Liver (tissue), 9 donors: ENCODE measurements around the gene RHOT2. TPM values are rescaled to one million over a fixed set of nuclear protein-coding genes. Genes with fewer than 3 reads are reported as not detected.
A peak's percentile ranks its signal among the peaks of the same experiment; 100 is the strongest.

Source experiments
- DNase-seq: peaks from one replicate; pipeline ENCODE4 v3.0.0-alpha.2; 2017; ENCODE audit warnings: low spot score
- H3K27ac ChIP-seq, 2 donors: one replicate each; pipeline ENCODE4 v1.7.0; 2013; ENCODE audit warnings: inconsistent platforms in 2 of 2, low read length in 2 of 2, control low read depth in 1 of 2, low read depth in 1 of 2, mild to moderate bottlenecking in 1 of 2
- H3K27me3 ChIP-seq, 4 donors: one replicate each; pipeline versions ENCODE4 v1.6.1 to v1.7.0; 2013; ENCODE audit warnings: low read length in 3 of 4, inconsistent platforms in 1 of 4, mild to moderate bottlenecking in 1 of 4, moderate library complexity in 1 of 4; ENCODE audit not compliant: control insufficient read depth in 4 of 4, insufficient read depth in 4 of 4
- H3K36me3 ChIP-seq, 4 donors: one replicate each; pipeline versions ENCODE4 v1.6.1 to v1.7.0; 2013; ENCODE audit warnings: low read length in 3 of 4, mild to moderate bottlenecking in 3 of 4, low read depth in 1 of 4, moderate library complexity in 1 of 4; ENCODE audit not compliant: control insufficient read depth in 4 of 4, insufficient read depth in 3 of 4
- H3K4me1 ChIP-seq, 4 donors: one replicate each; pipeline versions ENCODE4 v1.6.1 to v1.7.0; 2013; ENCODE audit warnings: low read length in 3 of 4, mild to moderate bottlenecking in 3 of 4, moderate library complexity in 1 of 4; ENCODE audit not compliant: control insufficient read depth in 4 of 4, insufficient read depth in 4 of 4
- H3K4me3 ChIP-seq, 3 donors: one replicate each; pipeline versions ENCODE4 v1.6.1 to v1.7.0; 2013; ENCODE audit warnings: low read length in 3 of 3, control low read depth in 1 of 3, low read depth in 1 of 3, mild to moderate bottlenecking in 1 of 3
- H3K9ac ChIP-seq, 2 donors: one replicate each; pipeline ENCODE4 v1.7.0; 2013; ENCODE audit warnings: low read length in 2 of 2, mild to moderate bottlenecking in 2 of 2, moderate library complexity in 2 of 2, control low read depth in 1 of 2, low read depth in 1 of 2
- H3K9me3 ChIP-seq, 4 donors: one replicate each; pipeline versions ENCODE4 v1.6.1 to v1.7.0; 2013; ENCODE audit warnings: low read length in 3 of 4; ENCODE audit not compliant: control insufficient read depth in 4 of 4
- EGR1 ChIP-seq, 2 donors: IDR thresholded peaks; 2 replicates each; pipeline ENCODE4 v1.6.1; 2016 to 2018; ENCODE audit warnings: antibody characterized with exemption in 2 of 2, low read depth in 2 of 2
- FOXA1 ChIP-seq: IDR thresholded peaks from 2 replicates; pipeline ENCODE4 v1.6.1; 2016; ENCODE audit warnings: antibody characterized with exemption
- FOXA2 ChIP-seq: IDR thresholded peaks from 2 replicates; pipeline ENCODE4 v1.6.1; 2016; ENCODE audit warnings: antibody characterized with exemption
- GABPA ChIP-seq, 2 donors: IDR thresholded peaks in 1 of 2; conservative IDR thresholded peaks in 1 of 2; 2 replicates each; pipeline ENCODE4 v1.6.1; 2016; ENCODE audit warnings: antibody characterized with exemption in 2 of 2, mild to moderate bottlenecking in 1 of 2, moderate library complexity in 1 of 2
- HNF4A ChIP-seq, 2 donors: conservative IDR thresholded peaks; 2 replicates each; pipeline ENCODE4 v1.6.1; 2016; ENCODE audit warnings: antibody characterized with exemption in 2 of 2, mild to moderate bottlenecking in 2 of 2
- HNF4G ChIP-seq: IDR thresholded peaks from 2 replicates; pipeline ENCODE4 v1.6.1; 2016; ENCODE audit warnings: antibody characterized with exemption
- JUND ChIP-seq, 2 donors: IDR thresholded peaks; 2 replicates each; pipeline ENCODE4 v1.6.1; 2016; ENCODE audit warnings: antibody characterized with exemption in 2 of 2
- NR2F2 ChIP-seq: IDR thresholded peaks from 2 replicates; pipeline ENCODE4 v1.6.1; 2016; ENCODE audit warnings: antibody characterized with exemption
- RAD21 ChIP-seq, 2 donors: IDR thresholded peaks; 2 replicates each; pipeline ENCODE4 v1.6.1; 2016; ENCODE audit warnings: antibody characterized with exemption in 2 of 2, mild to moderate bottlenecking in 2 of 2
- SP1 ChIP-seq: IDR thresholded peaks from 2 replicates; pipeline ENCODE4 v1.6.1; 2018; ENCODE audit warnings: antibody characterized with exemption, mild to moderate bottlenecking
- TAF1 ChIP-seq: conservative IDR thresholded peaks from 2 replicates; pipeline ENCODE4 v1.6.1; 2016; ENCODE audit warnings: antibody characterized with exemption, mild to moderate bottlenecking
- YY1 ChIP-seq: IDR thresholded peaks from 2 replicates; pipeline ENCODE4 v1.6.1; 2016; ENCODE audit warnings: antibody characterized with exemption, mild to moderate bottlenecking
- WGBS: extraction: QIAGEN DNeasy Blood & Tissue Kit; methylation state at CpG from one replicate; pipeline ENCODE4 v1.1.7; 2013; 5-methylcytosine and 5-hydroxymethylcytosine counted together
- polyA plus RNA-seq, 2 donors: library from polyadenylated mRNA; stranded (reverse) in 1 of 2; unstranded in 1 of 2; fragments of 200-250 nt in 1 of 2; fragments of >200 nt in 1 of 2; fragmentation: Nextera tagmentation in 1 of 2; extraction: Ambion mirVana in 1 of 2; gene quantifications; one replicate each; pipeline versions ENCODE4 v1.2.1 to v1.2.3, GENCODE V29; 2013 to 2015
- total RNA-seq, 2 donors: library from RNA; depleted of rRNA; stranded (reverse); fragments of >200 nt; gene quantifications; one replicate each; pipeline ENCODE4 v1.2.3, GENCODE V29; 2014
- TF ChIP-seq, protein P1 (sequence below): IDR thresholded peaks from 2 replicates; pipeline ENCODE4 v1.6.1; 2016; ENCODE audit warnings: antibody characterized with exemption, mild to moderate bottlenecking
- TF ChIP-seq, protein P2 (sequence below): fragments of 150-350 bp; IDR thresholded peaks from 2 replicates; pipeline ENCODE4 v1.5.1; 2017; ENCODE audit warnings: improper control_type of control experiment, low read depth, low read length; ENCODE audit not compliant: missing input control
- TF ChIP-seq, protein P3 (sequence below): IDR thresholded peaks from 2 replicates; pipeline ENCODE4 v1.6.1; 2016; ENCODE audit warnings: antibody characterized with exemption
- TF ChIP-seq, protein P4 (sequence below): IDR thresholded peaks from 2 replicates; pipeline ENCODE4 v1.6.1; 2016; ENCODE audit warnings: antibody characterized with exemption
- TF ChIP-seq, protein P5 (sequence below): IDR thresholded peaks from 2 replicates; pipeline ENCODE4 v1.6.1; 2016; ENCODE audit warnings: antibody characterized with exemption
- donor health status: healthy.
- donor health status: healthy.
- donor health status: healthy.
- donor health status: healthy.
- donor health status: healthy.

RHOT2 gene
- total and polyA plus RNA-seq, 4 donors = 20.8 to 37.9 (median 34.3) TPM

DNA sequence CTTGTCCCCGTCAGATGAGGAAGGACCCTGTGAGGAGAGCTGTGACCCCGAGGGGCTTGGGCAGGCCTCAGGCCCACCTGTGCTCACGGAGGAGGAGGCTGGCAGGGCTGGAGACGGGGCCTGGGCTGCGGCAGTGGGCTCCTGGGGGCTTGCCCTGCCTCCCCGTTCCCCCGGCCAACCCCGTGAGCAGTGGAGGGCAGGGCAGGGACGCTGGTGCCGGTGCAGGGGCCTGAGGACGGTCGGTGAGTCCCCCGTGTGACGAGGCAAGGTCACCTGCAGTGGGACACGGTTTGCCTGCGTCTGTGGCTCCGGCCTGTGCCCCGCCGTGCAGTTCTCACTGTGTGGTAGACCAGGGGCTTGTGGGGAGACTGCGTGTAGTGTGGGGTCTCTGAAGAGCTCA, 8.3 kb upstream of the RHOT2 start:
- Histone ChIP-seq H3K4me1 (peaks cover 10 to 22% (median 15%) of the 10 kb centered on the region in 4 donors), H3K36me3 (peaks cover 0 to 6% (median 1%) of the 10 kb centered on the region in 4 donors), H3K27ac (no peak overlapping the region), H3K9ac (no peak overlapping the region), H3K4me3 (no peak overlapping the region), H3K9me3 (no peaks in the 10 kb centered on the region), H3K27me3 (no peaks in the 10 kb centered on the region)
- no peak for DNase-seq
- 92% methylated on average over 20 of the region's 20 CpGs for WGBS
- TF ChIP-seq JUND (IDR thresholded peaks at IDR 0.05) (no peak), TAF1 (no peak), SP1 (no peak), RAD21 (IDR thresholded peaks at IDR 0.05) (no peak), EGR1 (IDR thresholded peaks at IDR 0.05; ENCODE audit: low read depth in 2 of 2) (no peak), FOXA1 (no peak), HNF4G (no peak), NR2F2 (no peak), GABPA (IDR thresholded peaks at IDR 0.05 in 1 of 2, conservative IDR thresholded peaks at IDR 0.05 in 1 of 2) (no peak), FOXA2 (no peak), HNF4A (conservative IDR thresholded peaks at IDR 0.05) (no peak), YY1 (no peak)
- TF ChIP-seq, protein P1, sequence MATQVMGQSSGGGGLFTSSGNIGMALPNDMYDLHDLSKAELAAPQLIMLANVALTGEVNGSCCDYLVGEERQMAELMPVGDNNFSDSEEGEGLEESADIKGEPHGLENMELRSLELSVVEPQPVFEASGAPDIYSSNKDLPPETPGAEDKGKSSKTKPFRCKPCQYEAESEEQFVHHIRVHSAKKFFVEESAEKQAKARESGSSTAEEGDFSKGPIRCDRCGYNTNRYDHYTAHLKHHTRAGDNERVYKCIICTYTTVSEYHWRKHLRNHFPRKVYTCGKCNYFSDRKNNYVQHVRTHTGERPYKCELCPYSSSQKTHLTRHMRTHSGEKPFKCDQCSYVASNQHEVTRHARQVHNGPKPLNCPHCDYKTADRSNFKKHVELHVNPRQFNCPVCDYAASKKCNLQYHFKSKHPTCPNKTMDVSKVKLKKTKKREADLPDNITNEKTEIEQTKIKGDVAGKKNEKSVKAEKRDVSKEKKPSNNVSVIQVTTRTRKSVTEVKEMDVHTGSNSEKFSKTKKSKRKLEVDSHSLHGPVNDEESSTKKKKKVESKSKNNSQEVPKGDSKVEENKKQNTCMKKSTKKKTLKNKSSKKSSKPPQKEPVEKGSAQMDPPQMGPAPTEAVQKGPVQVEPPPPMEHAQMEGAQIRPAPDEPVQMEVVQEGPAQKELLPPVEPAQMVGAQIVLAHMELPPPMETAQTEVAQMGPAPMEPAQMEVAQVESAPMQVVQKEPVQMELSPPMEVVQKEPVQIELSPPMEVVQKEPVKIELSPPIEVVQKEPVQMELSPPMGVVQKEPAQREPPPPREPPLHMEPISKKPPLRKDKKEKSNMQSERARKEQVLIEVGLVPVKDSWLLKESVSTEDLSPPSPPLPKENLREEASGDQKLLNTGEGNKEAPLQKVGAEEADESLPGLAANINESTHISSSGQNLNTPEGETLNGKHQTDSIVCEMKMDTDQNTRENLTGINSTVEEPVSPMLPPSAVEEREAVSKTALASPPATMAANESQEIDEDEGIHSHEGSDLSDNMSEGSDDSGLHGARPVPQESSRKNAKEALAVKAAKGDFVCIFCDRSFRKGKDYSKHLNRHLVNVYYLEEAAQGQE = no peak
- TF ChIP-seq, protein P2, sequence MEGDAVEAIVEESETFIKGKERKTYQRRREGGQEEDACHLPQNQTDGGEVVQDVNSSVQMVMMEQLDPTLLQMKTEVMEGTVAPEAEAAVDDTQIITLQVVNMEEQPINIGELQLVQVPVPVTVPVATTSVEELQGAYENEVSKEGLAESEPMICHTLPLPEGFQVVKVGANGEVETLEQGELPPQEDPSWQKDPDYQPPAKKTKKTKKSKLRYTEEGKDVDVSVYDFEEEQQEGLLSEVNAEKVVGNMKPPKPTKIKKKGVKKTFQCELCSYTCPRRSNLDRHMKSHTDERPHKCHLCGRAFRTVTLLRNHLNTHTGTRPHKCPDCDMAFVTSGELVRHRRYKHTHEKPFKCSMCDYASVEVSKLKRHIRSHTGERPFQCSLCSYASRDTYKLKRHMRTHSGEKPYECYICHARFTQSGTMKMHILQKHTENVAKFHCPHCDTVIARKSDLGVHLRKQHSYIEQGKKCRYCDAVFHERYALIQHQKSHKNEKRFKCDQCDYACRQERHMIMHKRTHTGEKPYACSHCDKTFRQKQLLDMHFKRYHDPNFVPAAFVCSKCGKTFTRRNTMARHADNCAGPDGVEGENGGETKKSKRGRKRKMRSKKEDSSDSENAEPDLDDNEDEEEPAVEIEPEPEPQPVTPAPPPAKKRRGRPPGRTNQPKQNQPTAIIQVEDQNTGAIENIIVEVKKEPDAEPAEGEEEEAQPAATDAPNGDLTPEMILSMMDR = no peak
- TF ChIP-seq, protein P3, sequence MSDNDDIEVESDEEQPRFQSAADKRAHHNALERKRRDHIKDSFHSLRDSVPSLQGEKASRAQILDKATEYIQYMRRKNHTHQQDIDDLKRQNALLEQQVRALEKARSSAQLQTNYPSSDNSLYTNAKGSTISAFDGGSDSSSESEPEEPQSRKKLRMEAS = no peak

DNA sequence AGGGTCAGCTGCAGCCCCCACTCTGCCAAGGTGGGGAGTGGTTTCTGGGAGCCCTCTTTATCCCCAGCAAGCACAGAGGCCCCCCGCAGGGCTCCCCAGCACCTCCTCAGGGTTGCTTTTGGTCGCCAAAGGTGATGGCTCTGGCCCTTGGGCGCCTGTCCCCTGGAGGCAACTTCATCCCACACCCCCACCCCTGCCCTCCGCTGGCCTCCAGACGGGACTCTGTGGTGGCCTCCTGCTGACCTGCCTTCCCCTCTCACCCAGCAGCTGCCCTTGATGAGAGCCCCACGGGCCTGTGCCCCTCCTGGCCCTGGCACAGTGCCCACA, 7.8 kb upstream of the RHOT2 start:
- H3K9ac ChIP-seq = no peak overlapping the region
- H3K36me3 ChIP-seq = peaks cover 0 to 6% (median 1%) of the 10 kb centered on the region in 4 donors
- no peak overlapping the region for H3K4me3 ChIP-seq
- no peaks in the 10 kb centered on the region for H3K27me3 ChIP-seq
- H3K27ac ChIP-seq = peak overlapping the region in 1 of 2 donors; percentile 50
- 67% methylated on average over 6 of the region's 6 CpGs for WGBS
- DNase-seq = no peak
- no peaks in the 10 kb centered on the region for H3K9me3 ChIP-seq
- peaks cover 10 to 22% (median 15%) of the 10 kb centered on the region in 4 donors for H3K4me1 ChIP-seq
- TF ChIP-seq, protein P2 = no peak
- TF ChIP-seq FOXA2 (no peak), RAD21 (IDR thresholded peaks at IDR 0.05) (no peak), EGR1 (IDR thresholded peaks at IDR 0.05; ENCODE audit: low read depth in 2 of 2) (no peak), HNF4A (conservative IDR thresholded peaks at IDR 0.05) (no peak), FOXA1 (no peak), SP1 (no peak), GABPA (IDR thresholded peaks at IDR 0.05 in 1 of 2, conservative IDR thresholded peaks at IDR 0.05 in 1 of 2) (no peak), NR2F2 (no peak)
- TF ChIP-seq, protein P3 = no peak
- TF ChIP-seq, protein P4, sequence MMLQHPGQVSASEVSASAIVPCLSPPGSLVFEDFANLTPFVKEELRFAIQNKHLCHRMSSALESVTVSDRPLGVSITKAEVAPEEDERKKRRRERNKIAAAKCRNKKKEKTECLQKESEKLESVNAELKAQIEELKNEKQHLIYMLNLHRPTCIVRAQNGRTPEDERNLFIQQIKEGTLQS = no peak
- TF ChIP-seq, protein P1 = no peak
- TF ChIP-seq, protein P5, sequence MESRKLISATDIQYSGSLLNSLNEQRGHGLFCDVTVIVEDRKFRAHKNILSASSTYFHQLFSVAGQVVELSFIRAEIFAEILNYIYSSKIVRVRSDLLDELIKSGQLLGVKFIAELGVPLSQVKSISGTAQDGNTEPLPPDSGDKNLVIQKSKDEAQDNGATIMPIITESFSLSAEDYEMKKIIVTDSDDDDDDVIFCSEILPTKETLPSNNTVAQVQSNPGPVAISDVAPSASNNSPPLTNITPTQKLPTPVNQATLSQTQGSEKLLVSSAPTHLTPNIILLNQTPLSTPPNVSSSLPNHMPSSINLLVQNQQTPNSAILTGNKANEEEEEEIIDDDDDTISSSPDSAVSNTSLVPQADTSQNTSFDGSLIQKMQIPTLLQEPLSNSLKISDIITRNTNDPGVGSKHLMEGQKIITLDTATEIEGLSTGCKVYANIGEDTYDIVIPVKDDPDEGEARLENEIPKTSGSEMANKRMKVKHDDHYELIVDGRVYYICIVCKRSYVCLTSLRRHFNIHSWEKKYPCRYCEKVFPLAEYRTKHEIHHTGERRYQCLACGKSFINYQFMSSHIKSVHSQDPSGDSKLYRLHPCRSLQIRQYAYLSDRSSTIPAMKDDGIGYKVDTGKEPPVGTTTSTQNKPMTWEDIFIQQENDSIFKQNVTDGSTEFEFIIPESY = no peak
